GM21717 (cell line): ENCODE data around the gene DYNC2I2.
"Not testable (repeated sequence)": the region's sequence is repeated elsewhere in the genome, so short reads cannot be mapped to it uniquely, and the experiment has no call there.

Experiments used
- ATAC-seq: cut with Tn5 transposase; IDR thresholded peaks from one replicate; pipeline ENCODE4 v1.9.1; 2021; ENCODE audit warnings: mild to moderate bottlenecking, moderate library complexity; ENCODE audit not compliant: unreplicated experiment

DYNC2I2 gene

GRCh38 chr9:128656416-128657343, at the start of gene DYNC2I2:
TSS of gene DYNC2I2 (minus strand) at chr9:128656847. CDS start at chr9:128656726, 121 bp downstream.
- ATAC-seq, result peak; percentile 57

GRCh38 chr9:128706045-128706444, 49.4 kb upstream of the DYNC2I2 start:
- no peak for ATAC-seq

- ATAC-seq, result no peak
These were observed 48.7 kb upstream of the DYNC2I2 start for GRCh38 chr9:128705051-128705965.

DNA sequence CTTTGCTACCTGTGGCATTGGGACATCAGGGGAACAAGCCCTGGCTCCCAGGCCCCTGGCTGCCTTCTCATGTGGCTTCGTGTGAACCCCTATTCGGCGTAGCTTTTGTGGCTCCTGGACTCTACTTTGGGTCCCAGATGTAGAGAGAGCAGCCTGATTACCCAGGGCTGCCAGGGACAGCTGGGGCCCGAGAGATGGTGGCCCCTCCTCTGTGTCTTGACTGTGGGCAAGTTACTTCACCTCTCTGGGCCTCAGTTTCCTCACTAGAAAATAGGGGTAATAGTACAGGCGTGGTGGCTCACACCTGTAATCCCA, 47.7 kb upstream of the DYNC2I2 start:
- no peak for ATAC-seq

DNA sequence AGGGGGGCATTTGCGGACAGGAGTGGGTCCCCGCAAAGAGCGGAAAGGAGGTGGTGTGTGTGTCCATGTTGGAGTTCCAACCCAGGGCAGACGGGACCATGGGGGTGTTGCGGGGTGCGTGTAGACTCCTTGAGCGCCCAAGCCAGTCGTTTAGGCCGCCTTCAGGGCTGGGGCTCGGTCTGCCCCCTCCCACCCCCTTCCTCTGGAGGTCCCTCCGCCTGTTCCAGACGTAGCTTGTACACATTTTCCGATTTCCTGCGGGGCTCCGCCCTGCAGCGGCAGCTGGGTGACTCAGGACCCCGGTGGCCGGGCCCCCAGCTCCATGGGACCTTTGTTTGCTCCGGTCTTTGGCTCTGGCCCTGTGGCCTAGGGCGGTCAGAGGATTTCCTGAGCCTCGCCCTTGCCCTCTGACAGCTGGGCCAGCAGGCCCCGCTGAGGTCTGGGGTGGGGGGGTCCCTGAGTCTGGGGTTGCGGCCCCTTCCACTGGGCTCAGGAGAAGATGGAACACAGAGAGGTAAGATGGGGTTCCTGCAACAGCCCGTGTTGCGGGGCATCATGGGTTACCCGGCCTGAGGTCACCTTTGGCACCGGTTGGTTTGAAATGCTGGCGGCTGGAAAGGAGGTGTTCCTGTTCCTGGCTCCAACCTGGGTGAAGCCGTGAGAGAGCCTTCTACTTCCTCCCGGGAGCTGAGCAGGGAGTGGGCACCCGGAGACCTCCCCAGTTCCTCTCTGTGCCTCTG, 47.1 kb upstream of the DYNC2I2 start:
- ATAC-seq, result no peak

GRCh38 chr9:128702949-128703615, 46.4 kb upstream of the DYNC2I2 start:
- no peak for ATAC-seq

- peak; percentile 59 for ATAC-seq
These were observed 45.9 kb upstream of the DYNC2I2 start, which contains the start of gene PKN3 for GRCh38 chr9:128702445-128702948. TSS of gene PKN3 (plus strand) at chr9:128702503. CDS start at chr9:128702916, 413 bp downstream.

DNA sequence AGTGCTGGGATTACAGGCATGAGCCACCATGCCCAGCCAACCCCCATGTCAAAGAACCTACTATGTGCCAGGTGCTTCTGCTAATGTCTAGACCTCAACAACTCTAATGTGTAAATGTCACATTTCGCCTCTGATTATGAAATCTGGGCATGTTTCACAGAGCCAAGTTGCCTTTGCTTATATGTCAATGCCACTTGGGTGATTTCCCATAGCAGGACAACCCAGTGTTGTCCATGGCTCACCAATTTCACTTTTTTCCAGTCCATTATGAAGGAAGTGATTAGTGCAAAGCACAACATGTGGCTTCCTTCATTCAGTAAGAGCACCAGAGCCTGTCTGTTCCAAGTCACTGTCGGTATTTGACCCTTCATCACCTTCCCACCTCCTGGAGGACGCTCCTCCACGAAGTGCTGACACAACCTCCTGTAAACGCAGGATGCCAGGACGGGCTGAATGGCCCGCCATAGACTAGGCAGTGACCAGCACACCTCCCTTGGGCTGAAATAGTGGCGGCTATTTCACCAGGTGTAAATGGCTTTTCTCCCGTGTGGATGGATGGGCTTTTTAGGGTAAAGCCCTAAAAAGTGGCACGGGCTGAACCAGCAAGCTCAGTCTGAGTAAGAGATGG, 44.7 kb upstream of the DYNC2I2 start:
- ATAC-seq, result no peak

- ATAC-seq, result not testable (repeated sequence)
These were observed 42.6 kb upstream of the DYNC2I2 start for GRCh38 chr9:128699096-128699795.

DNA sequence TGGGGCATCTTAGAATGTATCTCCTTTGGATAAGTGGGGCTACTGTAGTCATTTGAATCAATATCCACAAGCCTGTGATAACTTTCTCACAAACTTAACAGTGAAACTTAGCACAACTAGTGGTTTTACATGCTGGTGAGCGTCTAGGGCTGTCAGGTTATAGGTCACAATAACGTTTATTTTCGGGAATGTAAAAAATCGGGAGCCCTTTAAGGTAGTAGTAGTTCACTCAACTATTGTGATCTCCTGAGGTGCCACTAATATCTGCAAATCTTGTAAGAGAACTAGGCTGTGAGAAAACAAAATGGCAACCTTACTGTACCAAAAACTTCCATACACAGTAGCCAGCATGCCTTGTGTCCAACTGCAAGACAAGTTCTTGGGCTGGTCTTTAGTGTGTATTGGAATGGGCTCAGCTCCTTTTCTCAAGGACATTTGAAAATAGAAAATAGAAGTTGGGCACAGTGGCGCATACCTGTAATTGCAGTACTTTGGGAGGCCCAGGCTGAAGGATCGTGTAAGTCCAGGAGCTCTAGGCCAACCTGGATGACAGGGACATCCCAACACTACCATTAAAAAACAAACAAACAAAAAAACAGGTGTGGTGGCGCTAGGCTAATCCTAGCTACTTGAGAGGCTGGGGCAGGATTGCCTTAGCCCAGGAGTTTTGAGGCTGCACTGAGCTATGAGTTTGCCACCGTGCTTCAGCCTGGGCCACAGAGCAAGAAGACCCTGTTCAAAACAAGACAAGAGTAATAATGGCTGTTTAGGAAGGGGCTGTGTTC, 40.5 kb upstream of the DYNC2I2 start:
- no peak for ATAC-seq

DNA sequence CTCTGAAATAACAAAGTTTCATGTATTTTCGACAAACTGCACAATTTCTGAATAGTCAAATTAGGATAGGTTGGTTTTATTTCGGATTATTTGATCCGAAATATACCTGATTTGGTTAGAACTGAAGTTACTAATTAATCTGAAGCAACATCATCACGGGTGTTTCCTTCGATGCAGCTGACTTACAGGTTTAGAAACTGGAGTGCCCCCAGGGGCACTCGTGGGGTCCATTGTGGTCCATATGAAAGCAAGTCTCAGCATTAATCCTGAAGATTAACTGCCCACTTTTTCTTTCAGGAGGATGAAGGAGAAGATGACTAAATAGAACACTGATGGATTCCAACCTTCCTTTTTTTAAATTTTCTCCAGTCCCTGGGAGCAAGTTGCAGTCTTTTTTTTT, 37.7 kb upstream of the DYNC2I2 start:
- no peak for ATAC-seq

- not testable (repeated sequence) for ATAC-seq
These were observed 37.1 kb upstream of the DYNC2I2 start for GRCh38 chr9:128693738-128694137.

GRCh38 chr9:128690684-128691034, 34.0 kb upstream of the DYNC2I2 start:
- ATAC-seq, result no peak

- peak; percentile 3 for ATAC-seq
These were observed 33.4 kb upstream of the DYNC2I2 start for GRCh38 chr9:128689820-128690683.

DNA sequence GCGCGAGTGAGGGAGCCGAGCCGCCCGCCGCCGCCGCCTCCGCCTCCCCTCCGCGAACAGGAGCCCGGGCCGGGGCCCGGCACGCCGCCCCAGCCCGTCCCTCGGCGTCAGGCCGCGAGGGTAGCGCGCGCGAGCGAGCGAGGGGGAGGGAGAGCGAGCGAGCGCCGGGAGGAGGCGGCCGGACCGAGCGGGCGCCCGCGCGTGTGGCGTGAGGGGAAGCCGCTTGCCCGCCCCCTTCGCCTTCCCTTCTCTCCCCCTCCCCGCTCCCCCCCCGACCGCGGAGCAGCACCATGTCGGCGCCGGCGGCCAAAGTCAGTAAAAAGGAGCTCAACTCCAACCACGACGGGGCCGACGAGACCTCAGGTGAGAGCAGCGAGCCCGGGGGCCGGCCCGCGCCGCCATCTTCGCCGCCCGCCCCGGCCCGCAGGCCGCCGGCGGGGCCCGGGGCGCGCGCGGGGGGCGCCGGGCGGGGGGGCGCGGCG, 32.7 kb upstream of the DYNC2I2 start:
- ATAC-seq, result peak; percentile 6

DNA sequence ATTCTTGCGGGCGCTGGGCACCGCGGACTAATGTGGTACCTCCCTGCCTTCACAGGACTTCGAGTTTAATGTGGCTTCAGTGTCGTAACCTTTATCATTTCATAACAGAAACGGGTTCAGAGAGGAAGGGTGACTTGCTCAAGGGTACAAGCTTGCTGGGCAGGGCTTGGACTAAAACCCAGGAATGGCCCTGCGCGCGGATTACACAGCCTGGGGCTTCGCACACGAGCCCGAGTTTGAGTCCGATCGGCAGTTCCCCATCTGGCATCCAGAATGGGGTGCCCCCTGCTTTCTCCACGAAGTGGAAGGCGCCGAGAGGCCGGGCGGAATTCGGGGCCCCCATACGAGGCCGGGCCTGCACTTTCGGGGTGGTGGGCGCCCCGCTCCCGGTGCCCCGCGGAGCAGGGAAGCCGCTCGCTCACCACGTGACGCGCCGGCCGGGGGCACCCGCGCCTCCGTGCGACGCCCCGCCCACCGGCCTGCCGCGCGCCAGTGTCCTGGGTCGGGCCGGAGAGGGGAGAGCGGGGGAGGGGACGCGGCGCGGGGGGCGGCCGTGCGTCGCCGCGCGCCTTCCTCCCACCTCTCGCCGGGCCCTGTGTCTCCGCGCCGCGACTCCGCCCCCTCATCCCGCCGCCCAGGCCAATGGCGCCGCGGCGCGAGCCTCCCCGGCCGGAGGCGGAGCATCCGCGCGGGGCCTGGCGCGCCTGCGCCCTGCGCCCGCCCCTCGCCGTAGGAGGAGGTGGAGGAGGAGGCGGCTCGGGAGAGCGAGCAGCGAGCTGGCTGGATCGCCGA, 32.0 kb upstream of the DYNC2I2 start, which contains the start of gene SET:
TSS of gene SET (plus strand) at position 722 of the 792 bp plus-strand sequence. CDS start 361 bp downstream, outside the sequence.
- peak; percentile 49 for ATAC-seq
